Mesendoderm (in vitro differentiated cells): ENCODE measurements around the gene DUOX1.
A peak's percentile ranks its signal among the peaks of the same experiment; 100 is the strongest.

Experiments
- DNase-seq: peaks from one replicate; pipeline ENCODE4 v3.0.0; 2013
- H2AK5ac ChIP-seq: 2 replicates; pipeline ENCODE4 v1.6.1; 2013; ENCODE audit warnings: low read length, inconsistent platforms
- H2BK120ac ChIP-seq: 2 replicates; pipeline ENCODE4 v1.6.1; 2013; ENCODE audit warnings: low read depth, mild to moderate bottlenecking, low read length, moderate library complexity, mixed read lengths
- H2BK15ac ChIP-seq: replicated peaks from 2 replicates; pipeline ENCODE4 v1.6.1; 2013; ENCODE audit warnings: low read depth, mild to moderate bottlenecking, moderate library complexity
- H2BK5ac ChIP-seq: 2 replicates; pipeline ENCODE4 v1.6.1; 2013; ENCODE audit warnings: low read length, inconsistent platforms
- H3K18ac ChIP-seq: 2 replicates; pipeline ENCODE4 v1.6.1; 2013; ENCODE audit warnings: mild to moderate bottlenecking, low read length, mixed read lengths
- H3K23ac ChIP-seq: one replicate; pipeline ENCODE4 v1.6.1; 2013; ENCODE audit warnings: low read length
- H3K27ac ChIP-seq: 2 replicates; pipeline ENCODE4 v1.5.1; 2013; ENCODE audit warnings: low read depth, mild to moderate bottlenecking, inconsistent platforms, low read length, moderate library complexity
- H3K27me3 ChIP-seq: 2 replicates; pipeline ENCODE4 v1.6.1; 2013; ENCODE audit warnings: low read length, control low read depth, mild to moderate bottlenecking, inconsistent platforms; ENCODE audit not compliant: insufficient read depth, poor library complexity
- H3K36me3 ChIP-seq: 2 replicates; pipeline ENCODE4 v1.6.1; 2013; ENCODE audit warnings: low read length, inconsistent platforms; ENCODE audit not compliant: control insufficient read depth, insufficient read depth
- H3K4ac ChIP-seq: one replicate; pipeline ENCODE4 v1.6.1; 2013; ENCODE audit warnings: low read depth, mild to moderate bottlenecking, low read length, moderate library complexity
- H3K4me1 ChIP-seq: 2 replicates; pipeline ENCODE4 v1.6.1; 2013; ENCODE audit warnings: low read depth, low read length, inconsistent platforms; ENCODE audit not compliant: control insufficient read depth
- H3K4me2 ChIP-seq: 2 replicates; pipeline ENCODE4 v1.6.1; 2013; ENCODE audit warnings: low read length
- H3K4me3 ChIP-seq: 2 replicates; pipeline ENCODE4 v1.5.1; 2013; ENCODE audit warnings: mild to moderate bottlenecking, low read length
- H3K56ac ChIP-seq: one replicate; pipeline ENCODE4 v1.6.1; 2013; ENCODE audit warnings: low read length
- H3K79me1 ChIP-seq: 2 replicates; pipeline ENCODE4 v1.6.1; 2013; ENCODE audit warnings: low read length, inconsistent platforms
- H3K79me2 ChIP-seq: 2 replicates; pipeline ENCODE4 v1.6.1; 2013; ENCODE audit warnings: mild to moderate bottlenecking, low read length; ENCODE audit not compliant: control insufficient read depth, insufficient read depth
- H3K9ac ChIP-seq: 2 replicates; pipeline ENCODE4 v1.6.1; 2013; ENCODE audit warnings: low read length, inconsistent platforms
- H4K5ac ChIP-seq: one replicate; pipeline ENCODE4 v1.6.1; 2013; ENCODE audit warnings: low read length
- H4K8ac ChIP-seq: one replicate; pipeline ENCODE4 v1.6.1; 2013; ENCODE audit warnings: low read depth, mild to moderate bottlenecking, control low read depth, low read length, moderate library complexity
- whole genome bisulfite sequencing: extraction: QIAGEN DNeasy Blood & Tissue Kit; methylation state at CpG from one replicate; pipeline ENCODE4 v1.1.7; 2013; ENCODE audit warnings: low lambda C conversion rate, missing lambda C conversion rate; ENCODE audit not compliant: insufficient coverage; ENCODE audit errors: extremely low coverage; 5-methylcytosine and 5-hydroxymethylcytosine counted together

Gene DUOX1

DNA sequence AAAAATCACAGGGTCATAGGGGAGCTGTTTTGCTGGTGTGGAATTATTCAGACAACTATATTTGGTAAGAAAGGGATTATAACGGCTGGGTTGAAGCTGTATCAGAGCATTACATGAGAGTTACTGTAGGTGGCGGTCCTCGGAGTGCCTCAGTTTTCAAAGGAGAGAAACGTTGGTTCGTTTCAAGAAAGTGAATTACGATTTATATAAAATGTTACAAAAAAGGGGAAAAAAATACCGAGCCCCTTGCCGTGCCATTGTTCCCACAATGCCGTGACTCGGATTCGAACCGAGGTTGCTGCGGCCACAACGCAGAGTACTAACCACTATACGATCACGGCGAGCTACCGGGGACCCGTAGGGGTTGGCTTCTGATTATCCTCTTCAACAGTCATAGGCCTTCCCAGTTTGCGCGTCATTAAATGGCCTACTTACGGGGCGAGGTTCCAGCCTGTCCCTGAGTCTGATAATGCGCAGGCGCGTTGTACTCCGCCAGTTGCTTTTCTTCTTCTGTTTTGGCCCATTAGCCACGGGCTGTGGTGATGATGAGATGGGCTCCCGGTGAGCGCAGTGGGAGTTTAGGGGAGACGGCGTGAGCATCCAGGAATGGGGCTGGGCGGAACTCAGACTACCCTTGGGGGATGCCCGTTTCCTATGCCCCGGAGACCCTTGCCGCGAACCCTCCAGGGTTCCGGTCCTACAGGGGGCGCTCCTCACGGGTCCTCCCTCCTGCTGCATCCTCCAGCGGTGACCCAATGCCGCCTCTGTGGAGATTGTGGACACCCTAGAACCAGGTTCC is 68.7 kb downstream of the DUOX1 start:
- Histone ChIP-seq H4K5ac (no peak overlapping the region), H3K36me3 (no peaks in the 10 kb centered on the region), H3K4me1 (no peaks in the 10 kb centered on the region), H2AK5ac (no peak overlapping the region), H3K27me3 (no peaks in the 10 kb centered on the region), H3K9ac (peak overlapping the region; percentile 69), H3K79me1 (no peaks in the 10 kb centered on the region), H3K4ac (no peak overlapping the region), H3K18ac (no peak overlapping the region), H4K8ac (no peak overlapping the region), H3K27ac (no peak overlapping the region), H3K79me2 (no peaks in the 10 kb centered on the region), H2BK15ac (no peak overlapping the region), H3K23ac (no peak overlapping the region), H3K4me3 (peak overlapping the region; percentile 68), H3K4me2 (peak overlapping the region; percentile 91), H3K56ac (peak overlapping the region; percentile 87), H2BK5ac (no peak overlapping the region), H2BK120ac (no peak overlapping the region)
- peak; percentile 96 for DNase-seq
- WGBS = no CpG with 5 or more reads among the region's 42 CpGs

- Histone ChIP-seq H2AK5ac (no peak overlapping the region), H2BK120ac (no peak overlapping the region), H3K9ac (peak overlapping the region; percentile 69), H3K56ac (peak overlapping the region; percentile 87), H3K4me2 (peak overlapping the region; percentile 91), H3K4ac (no peak overlapping the region), H3K27me3 (no peaks in the 10 kb centered on the region), H2BK15ac (no peak overlapping the region), H3K18ac (no peak overlapping the region), H3K79me1 (no peaks in the 10 kb centered on the region), H4K5ac (no peak overlapping the region), H2BK5ac (no peak overlapping the region), H3K27ac (no peak overlapping the region), H3K23ac (no peak overlapping the region), H3K4me1 (no peaks in the 10 kb centered on the region), H4K8ac (no peak overlapping the region), H3K79me2 (no peaks in the 10 kb centered on the region), H3K4me3 (peak overlapping the region; percentile 68), H3K36me3 (no peaks in the 10 kb centered on the region)
- DNase-seq = peak; percentile 52
- WGBS = no CpG with 5 or more reads among the region's 25 CpGs
These were observed 69.5 kb downstream of the DUOX1 start for GRCh38 chr15:45199136-45199810.

DNA sequence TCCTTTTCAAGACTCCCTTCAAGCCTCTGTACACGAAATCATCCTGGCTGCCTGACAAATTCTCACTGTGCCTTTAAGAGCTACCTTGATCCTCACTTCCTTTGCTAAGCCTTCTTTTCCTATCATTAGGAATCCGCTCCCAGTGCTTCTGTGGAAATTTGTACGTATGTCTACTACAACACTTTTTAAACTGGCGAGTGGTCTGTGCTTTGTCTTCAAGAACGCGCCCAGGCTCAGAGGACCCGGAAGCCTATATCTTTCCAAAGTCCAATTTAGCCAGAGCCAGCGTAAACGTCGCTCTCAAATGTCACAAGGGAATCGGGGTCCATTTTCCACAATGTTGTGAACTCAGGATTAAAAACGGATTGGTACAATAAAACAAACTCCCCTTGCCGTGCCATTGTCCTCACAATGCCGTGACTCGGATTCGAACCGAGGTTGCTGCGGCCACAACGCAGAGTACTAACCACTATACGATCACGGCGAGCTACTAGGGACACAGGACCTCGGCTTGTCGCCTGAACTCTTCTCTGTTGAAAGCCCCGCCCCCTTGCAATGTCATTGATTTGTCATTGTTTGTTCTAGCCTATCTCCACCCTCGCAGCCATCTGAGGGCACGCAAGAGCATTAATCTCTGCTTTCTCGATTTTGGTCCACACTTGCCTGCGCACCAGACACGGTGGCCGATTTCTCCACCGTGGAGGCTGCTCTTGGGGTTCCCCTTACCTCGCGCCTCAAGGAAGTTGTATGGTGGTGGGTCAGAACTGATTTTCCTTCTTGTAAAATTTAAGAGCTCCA is 70.4 kb downstream of the DUOX1 start:
- no peak overlapping the region for H2BK15ac ChIP-seq
- H3K36me3 ChIP-seq = no peaks in the 10 kb centered on the region
- WGBS = no CpG with 5 or more reads among the region's 34 CpGs
- no peak overlapping the region for H2BK120ac ChIP-seq
- H3K4ac ChIP-seq = no peak overlapping the region
- peak overlapping the region; percentile 93 for H3K4me3 ChIP-seq
- no peaks in the 10 kb centered on the region for H3K4me1 ChIP-seq
- H2AK5ac ChIP-seq = no peak overlapping the region
- H3K23ac ChIP-seq = no peak overlapping the region
- peak overlapping the region; percentile 85 for H3K9ac ChIP-seq
- peak; percentile 98 for DNase-seq
- H3K56ac ChIP-seq = peak overlapping the region; percentile 97
- H2BK5ac ChIP-seq = peak overlapping the region; percentile 35
- no peak overlapping the region for H4K5ac ChIP-seq
- no peak overlapping the region for H4K8ac ChIP-seq
- no peaks in the 10 kb centered on the region for H3K27me3 ChIP-seq
- no peaks in the 10 kb centered on the region for H3K79me2 ChIP-seq
- no peaks in the 10 kb centered on the region for H3K79me1 ChIP-seq
- peak overlapping the region; percentile 89 for H3K4me2 ChIP-seq
- H3K27ac ChIP-seq = peak overlapping the region; percentile 5
- no peak overlapping the region for H3K18ac ChIP-seq

DNA sequence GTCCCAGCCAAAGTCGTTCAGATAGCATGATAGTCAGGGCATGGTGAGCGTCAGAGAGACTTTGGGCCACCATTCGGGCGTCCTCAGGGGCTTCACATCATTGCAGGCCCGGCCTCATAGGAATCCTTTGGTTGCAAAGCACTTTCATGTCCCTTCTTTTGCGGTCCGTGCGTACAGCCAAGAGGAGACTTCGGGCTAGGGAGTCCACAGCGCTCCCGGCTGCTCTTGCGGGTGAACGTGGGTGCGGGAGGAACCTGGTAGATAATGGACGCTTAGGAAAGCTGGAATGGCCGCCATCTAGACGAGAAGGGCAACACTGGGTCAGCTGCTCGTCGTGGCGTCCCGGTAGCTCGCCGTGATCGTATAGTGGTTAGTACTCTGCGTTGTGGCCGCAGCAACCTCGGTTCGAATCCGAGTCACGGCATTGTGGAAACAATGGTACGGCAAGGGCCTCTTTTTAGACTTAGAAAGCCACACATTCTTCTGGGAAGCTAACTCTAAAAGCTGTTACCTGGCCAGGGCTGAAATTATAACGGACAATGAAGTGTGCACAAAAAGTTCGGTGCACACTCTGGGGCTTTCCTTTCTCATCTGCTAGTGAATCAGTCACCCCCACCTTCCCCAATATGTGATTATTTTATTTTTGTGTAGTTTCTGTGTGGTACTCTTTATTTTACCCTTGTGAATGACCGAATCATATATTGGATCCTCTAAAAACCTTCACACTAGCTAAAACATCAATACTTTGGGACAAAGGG is 71.2 kb downstream of the DUOX1 start:
- DNase-seq = peak; percentile 85
- Histone ChIP-seq H3K27me3 (no peaks in the 10 kb centered on the region), H3K18ac (no peak overlapping the region), H3K4ac (no peak overlapping the region), H4K5ac (no peak overlapping the region), H4K8ac (no peak overlapping the region), H3K23ac (no peak overlapping the region), H2BK120ac (no peak overlapping the region), H2AK5ac (no peak overlapping the region), H2BK5ac (peak overlapping the region; percentile 35), H3K27ac (peak overlapping the region; percentile 5), H3K4me2 (peak overlapping the region; percentile 89), H3K4me1 (no peaks in the 10 kb centered on the region), H3K79me1 (no peaks in the 10 kb centered on the region), H3K4me3 (peak overlapping the region; percentile 93), H3K36me3 (no peaks in the 10 kb centered on the region), H3K9ac (peak overlapping the region; percentile 85), H3K56ac (peak overlapping the region; percentile 97), H2BK15ac (no peak overlapping the region), H3K79me2 (no peaks in the 10 kb centered on the region)
- no CpG with 5 or more reads among the region's 34 CpGs for WGBS

DNA sequence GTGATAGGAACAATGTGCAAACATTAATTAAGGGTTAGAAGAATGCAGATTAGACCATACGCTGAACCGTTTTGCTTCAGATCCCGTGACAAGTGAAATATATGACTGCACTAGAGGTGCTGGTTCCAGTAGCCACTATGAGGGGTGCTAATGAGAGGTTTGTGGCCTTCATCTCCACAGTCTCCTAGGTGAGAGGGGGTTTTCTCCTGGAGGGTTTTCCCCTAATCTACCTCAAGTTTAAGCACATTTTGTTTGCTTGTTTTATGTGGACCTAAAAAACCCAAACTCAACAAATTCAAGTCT is 71.7 kb downstream of the DUOX1 start:
- no peak overlapping the region for H3K56ac ChIP-seq
- no peak overlapping the region for H3K4ac ChIP-seq
- no peak overlapping the region for H3K4me2 ChIP-seq
- no peak overlapping the region for H3K4me3 ChIP-seq
- H3K79me1 ChIP-seq = no peaks in the 10 kb centered on the region
- no peak overlapping the region for H4K8ac ChIP-seq
- H3K79me2 ChIP-seq = no peaks in the 10 kb centered on the region
- H3K23ac ChIP-seq = no peak overlapping the region
- H2BK120ac ChIP-seq = no peak overlapping the region
- WGBS = no CpG with 5 or more reads among the region's 3 CpGs
- H2BK5ac ChIP-seq = no peak overlapping the region
- H2BK15ac ChIP-seq = no peak overlapping the region
- no peak for DNase-seq
- no peak overlapping the region for H4K5ac ChIP-seq
- no peak overlapping the region for H2AK5ac ChIP-seq
- no peaks in the 10 kb centered on the region for H3K27me3 ChIP-seq
- H3K18ac ChIP-seq = no peak overlapping the region
- no peaks in the 10 kb centered on the region for H3K4me1 ChIP-seq
- no peak overlapping the region for H3K27ac ChIP-seq
- no peak overlapping the region for H3K9ac ChIP-seq
- no peaks in the 10 kb centered on the region for H3K36me3 ChIP-seq
